ENCODE data around the gene BICD1.

Gene BICD1

GRCh38 chr12:32305163-32305562, 198.5 kb downstream of the BICD1 start:
- TF ChIP-seq CTCF (IDR thresholded peaks at IDR 0.05; ENCODE audit: low read depth, low read length) = no peak
- DNase-seq (ENCODE audit: extremely low read depth, low read depth) = no peak

DNA sequence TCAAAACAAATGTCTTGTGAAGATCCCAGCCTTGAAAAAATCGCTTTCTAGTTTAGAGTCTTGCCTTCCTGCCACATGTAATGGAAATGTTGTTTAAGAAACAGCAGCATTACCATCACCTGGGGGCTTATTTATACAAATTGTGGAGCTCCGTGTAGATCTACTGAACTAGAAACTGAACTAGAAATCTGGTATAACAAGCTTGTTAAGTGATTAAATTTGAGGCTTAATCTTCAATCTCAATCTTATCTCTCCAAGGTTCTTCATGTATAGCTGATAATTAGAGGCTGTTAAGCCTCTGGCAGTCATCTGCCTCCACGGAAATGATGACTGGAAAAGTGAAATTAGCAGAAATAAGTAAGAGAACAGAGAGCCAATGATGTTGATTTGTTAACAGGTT, 200.7 kb downstream of the BICD1 start:
- TF ChIP-seq CTCF (IDR thresholded peaks at IDR 0.05; ENCODE audit: low read depth, low read length) = no peak
- DNase-seq (ENCODE audit: extremely low read depth, low read depth) = no peak

DNA sequence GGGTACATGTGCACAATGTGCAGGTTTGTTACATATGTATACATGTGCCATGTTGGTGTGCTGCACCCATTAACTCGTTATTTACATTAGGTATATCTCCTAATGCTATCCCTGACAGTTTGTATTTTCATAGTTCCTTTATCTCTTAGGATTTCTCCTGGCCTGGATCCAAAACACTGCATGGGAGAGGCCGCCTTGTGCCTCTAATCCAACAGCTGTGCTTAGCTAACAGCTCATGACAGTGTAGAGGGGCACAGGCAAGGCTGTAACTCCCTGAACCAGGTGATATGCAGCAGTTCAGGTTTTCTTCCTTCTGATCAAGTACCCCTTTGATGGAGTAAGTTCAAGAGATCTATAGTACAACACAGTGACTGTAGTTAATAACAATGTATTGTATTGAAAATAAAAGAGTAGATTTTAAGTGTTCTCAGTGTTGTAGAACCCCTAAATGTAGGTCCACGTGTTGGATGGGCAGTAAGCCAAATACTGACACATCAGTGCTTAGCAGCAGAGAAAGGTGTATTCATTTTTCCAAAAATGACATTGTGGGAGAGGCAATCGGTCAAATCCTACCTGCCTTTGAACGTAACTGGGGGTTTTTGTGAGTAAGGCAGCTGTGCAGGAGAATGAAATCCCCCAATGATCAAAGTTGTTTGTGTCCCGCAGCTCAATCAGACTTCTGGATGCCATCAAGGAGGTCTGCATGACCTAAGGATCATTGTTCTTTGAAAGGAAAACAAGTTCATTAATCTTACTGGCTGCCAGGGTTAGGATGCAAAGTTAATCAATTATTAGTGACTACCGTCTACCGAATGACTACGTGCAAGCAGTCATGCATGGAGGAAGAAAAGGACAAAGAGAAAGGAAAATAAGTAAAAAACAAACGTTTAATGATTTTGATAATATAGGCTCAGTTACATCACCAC, 203.4 kb downstream of the BICD1 start:
- no peak for DNase-seq (ENCODE audit: extremely low read depth, low read depth)
- TF ChIP-seq CTCF (IDR thresholded peaks at IDR 0.05; ENCODE audit: low read depth, low read length) = no peak

DNA sequence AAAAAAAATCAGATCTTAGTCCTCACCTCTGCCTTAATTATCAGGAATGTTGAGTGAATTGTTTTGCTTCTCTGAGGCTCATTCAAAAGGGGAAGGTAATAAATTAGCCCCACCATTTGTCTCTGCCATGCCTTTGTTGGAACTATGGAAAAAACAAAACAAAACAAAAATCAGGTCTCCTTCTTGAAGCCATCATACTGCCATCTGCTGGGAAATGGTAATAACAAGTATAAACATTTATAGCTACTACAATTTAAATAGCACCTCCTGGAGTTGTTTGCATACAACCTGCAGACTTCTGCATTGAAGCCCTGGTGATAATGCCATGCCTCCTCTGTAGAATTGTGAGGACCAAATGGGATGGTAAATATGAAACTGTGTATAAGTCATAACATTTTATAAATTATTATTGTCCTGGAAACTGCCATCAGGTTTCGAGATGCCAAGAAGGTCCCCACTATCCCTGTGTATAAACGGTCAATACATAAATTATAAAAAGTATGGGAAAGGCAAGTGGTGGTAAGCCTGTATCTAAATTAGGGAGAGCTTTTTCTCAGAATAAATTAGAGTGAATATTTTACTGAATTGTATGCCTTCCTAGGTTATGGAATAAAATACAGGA, 205.5 kb downstream of the BICD1 start:
- TF ChIP-seq CTCF (IDR thresholded peaks at IDR 0.05; ENCODE audit: low read depth, low read length) = peak; percentile 45
- DNase-seq (ENCODE audit: extremely low read depth, low read depth) = peak; percentile 50

GRCh38 chr12:32322354-32322753, 215.7 kb downstream of the BICD1 start:
- no peak for DNase-seq (ENCODE audit: extremely low read depth, low read depth)
- no peak for TF ChIP-seq CTCF (IDR thresholded peaks at IDR 0.05; ENCODE audit: low read depth, low read length)

GRCh38 chr12:32331133-32331532, 224.5 kb downstream of the BICD1 start:
- TF ChIP-seq CTCF (IDR thresholded peaks at IDR 0.05; ENCODE audit: low read depth, low read length) = no peak
- DNase-seq (ENCODE audit: extremely low read depth, low read depth) = no peak

DNA sequence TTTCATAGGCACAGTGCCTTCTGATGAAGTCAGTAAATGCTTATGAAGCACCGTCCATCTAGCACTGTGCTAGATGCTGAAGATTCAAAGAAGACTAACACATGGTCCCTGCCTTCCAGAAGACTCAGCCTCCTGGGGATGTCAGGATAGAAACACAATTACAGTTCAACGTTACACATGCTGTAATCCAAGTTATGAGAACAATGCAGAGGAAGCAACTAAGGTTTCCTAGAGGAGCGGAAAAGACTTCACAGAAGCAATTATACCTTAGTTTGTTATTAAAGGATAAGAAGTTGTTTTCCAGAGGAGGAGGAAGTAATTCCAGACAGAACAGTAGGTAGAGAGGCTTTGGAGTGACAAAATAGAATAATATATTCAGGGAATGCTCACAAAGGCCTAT, 225.8 kb downstream of the BICD1 start:
- no peak for TF ChIP-seq CTCF (IDR thresholded peaks at IDR 0.05; ENCODE audit: low read depth, low read length)
- DNase-seq (ENCODE audit: extremely low read depth, low read depth) = no peak

All from AG09319 (cell line).